Muscle layer of colon (tissue), 2 donors: ENCODE data around the gene PDZD7.
A peak's percentile ranks its signal among the peaks of the same experiment; 100 is the strongest.

Experiments
- H3K27ac ChIP-seq: one replicate; pipeline ENCODE4 v1.7.0; 2013; ENCODE audit warnings: low read depth, mild to moderate bottlenecking, low read length, moderate library complexity
- H3K27me3 ChIP-seq, 2 donors: one replicate each; pipeline ENCODE4 v1.7.0; 2013; ENCODE audit warnings: low read length in 2 of 2, mild to moderate bottlenecking in 2 of 2; ENCODE audit not compliant: insufficient read depth in 2 of 2, control insufficient read depth in 1 of 2
- H3K36me3 ChIP-seq: one replicate; pipeline ENCODE4 v1.7.0; 2013; ENCODE audit warnings: mild to moderate bottlenecking, low read length; ENCODE audit not compliant: insufficient read depth
- H3K4me1 ChIP-seq: one replicate; pipeline ENCODE4 v1.7.0; 2013; ENCODE audit warnings: mild to moderate bottlenecking, low read length; ENCODE audit not compliant: insufficient read depth
- H3K4me3 ChIP-seq, 2 donors: one replicate each; pipeline ENCODE4 v1.7.0; 2013; ENCODE audit warnings: low read length in 2 of 2, low read depth in 1 of 2, mild to moderate bottlenecking in 1 of 2, moderate library complexity in 1 of 2
- H3K9ac ChIP-seq: one replicate; pipeline ENCODE4 v1.7.0; 2013; ENCODE audit warnings: low read length
- H3K9me3 ChIP-seq: one replicate; pipeline ENCODE4 v1.7.0; 2013; ENCODE audit warnings: mild to moderate bottlenecking, low read length
- donor health status: abdominal sarcoma.
- donor health status: Adenocarcinoma of cecum.

PDZD7 gene

GRCh38 chr10:101031128-101031795 lies at the start of gene PDZD7, which contains the start of gene SFXN3:
Gene PDZD7, minus strand, starts transcription at chr10:101031129. Its CDS starts 910 bp downstream, at chr10:101030219.
Gene SFXN3, plus strand, starts transcription at chr10:101031234. Its CDS starts 3,461 bp downstream, at chr10:101034695.
- H3K27me3 ChIP-seq = no peaks in the 10 kb centered on the region
- H3K9me3 ChIP-seq = no peaks in the 10 kb centered on the region
- H3K4me1 ChIP-seq = peaks cover 17% of the 10 kb centered on the region
- H3K4me3 ChIP-seq = peak within 1 kb of the TSS; percentile 66 to 95
- peak within 1 kb of the TSS; percentile 79 for H3K9ac ChIP-seq
- peaks cover 16% of the 10 kb centered on the region for H3K36me3 ChIP-seq
- H3K27ac ChIP-seq = peak within 1 kb of the TSS; percentile 95

GRCh38 chr10:101079874-101080273 lies 48.9 kb upstream of the PDZD7 start:
- H3K4me3 ChIP-seq = no peak overlapping the region
- no peak overlapping the region for H3K9ac ChIP-seq
- H3K36me3 ChIP-seq = no peaks in the 10 kb centered on the region
- H3K9me3 ChIP-seq = no peaks in the 10 kb centered on the region
- peaks cover 0 to 15% of the 10 kb centered on the region in 2 donors for H3K27me3 ChIP-seq
- no peak overlapping the region for H3K27ac ChIP-seq
- H3K4me1 ChIP-seq = no peaks in the 10 kb centered on the region

GRCh38 chr10:101076630-101077029 lies 45.7 kb upstream of the PDZD7 start:
- H3K27me3 ChIP-seq = peaks cover 8 to 23% of the 10 kb centered on the region in 2 donors
- H3K9me3 ChIP-seq = no peaks in the 10 kb centered on the region
- H3K27ac ChIP-seq = no peak overlapping the region

GRCh38 chr10:101075775-101076174 lies 44.8 kb upstream of the PDZD7 start:
- H3K4me3 ChIP-seq = no peak overlapping the region
- peaks cover 8 to 23% of the 10 kb centered on the region in 2 donors for H3K27me3 ChIP-seq
- H3K4me1 ChIP-seq = no peaks in the 10 kb centered on the region

More at GRCh38 chr10:101076630-101077029, 45.7 kb upstream of the PDZD7 start:
- Histone ChIP-seq H3K4me3 (no peak overlapping the region), H3K9ac (no peak overlapping the region), H3K4me1 (no peaks in the 10 kb centered on the region), H3K36me3 (no peaks in the 10 kb centered on the region)

GRCh38 chr10:101073631-101074030 lies 42.7 kb upstream of the PDZD7 start:
- no peak overlapping the region for H3K9ac ChIP-seq
- H3K36me3 ChIP-seq = no peaks in the 10 kb centered on the region
- H3K4me3 ChIP-seq = no peak overlapping the region
- H3K4me1 ChIP-seq = no peaks in the 10 kb centered on the region
- H3K9me3 ChIP-seq = no peaks in the 10 kb centered on the region
- H3K27ac ChIP-seq = no peak overlapping the region
- H3K27me3 ChIP-seq = peaks cover 8 to 19% of the 10 kb centered on the region in 2 donors

More at GRCh38 chr10:101075775-101076174, 44.8 kb upstream of the PDZD7 start:
- no peak overlapping the region for H3K9ac ChIP-seq
- H3K36me3 ChIP-seq = no peaks in the 10 kb centered on the region
- H3K27ac ChIP-seq = no peak overlapping the region
- H3K9me3 ChIP-seq = no peaks in the 10 kb centered on the region

GRCh38 chr10:101072923-101073322 lies 42.0 kb upstream of the PDZD7 start:
- no peaks in the 10 kb centered on the region for H3K4me1 ChIP-seq
- peaks cover 8 to 19% of the 10 kb centered on the region in 2 donors for H3K27me3 ChIP-seq
- H3K4me3 ChIP-seq = no peak overlapping the region
- no peak overlapping the region for H3K27ac ChIP-seq
- H3K36me3 ChIP-seq = no peaks in the 10 kb centered on the region
- H3K9me3 ChIP-seq = no peaks in the 10 kb centered on the region
- H3K9ac ChIP-seq = no peak overlapping the region

GRCh38 chr10:101071885-101072433 lies 41.0 kb upstream of the PDZD7 start:
- H3K27ac ChIP-seq = no peak overlapping the region
- no peak overlapping the region for H3K4me3 ChIP-seq
- peaks cover 14 to 24% of the 10 kb centered on the region in 2 donors for H3K27me3 ChIP-seq
- no peaks in the 10 kb centered on the region for H3K9me3 ChIP-seq
- no peak overlapping the region for H3K9ac ChIP-seq
- peaks cover 7% of the 10 kb centered on the region for H3K4me1 ChIP-seq
- H3K36me3 ChIP-seq = no peaks in the 10 kb centered on the region

GRCh38 chr10:101071267-101071884 lies 40.4 kb upstream of the PDZD7 start:
- Histone ChIP-seq H3K27ac (no peak overlapping the region), H3K27me3 (peaks cover 18 to 29% of the 10 kb centered on the region in 2 donors)

GRCh38 chr10:101070098-101070497 lies 39.2 kb upstream of the PDZD7 start:
- Histone ChIP-seq H3K9ac (no peak overlapping the region), H3K36me3 (no peaks in the 10 kb centered on the region), H3K27ac (no peak overlapping the region), H3K27me3 (peaks cover 31 to 38% of the 10 kb centered on the region in 2 donors), H3K9me3 (no peaks in the 10 kb centered on the region), H3K4me1 (peaks cover 21% of the 10 kb centered on the region), H3K4me3 (no peak overlapping the region)

More at GRCh38 chr10:101071267-101071884, 40.4 kb upstream of the PDZD7 start:
- Histone ChIP-seq H3K9me3 (no peaks in the 10 kb centered on the region), H3K4me3 (no peak overlapping the region), H3K36me3 (no peaks in the 10 kb centered on the region), H3K9ac (no peak overlapping the region), H3K4me1 (peaks cover 11% of the 10 kb centered on the region)

- Histone ChIP-seq H3K4me1 (peaks cover 21% of the 10 kb centered on the region), H3K9me3 (no peaks in the 10 kb centered on the region), H3K27me3 (peaks cover 33 to 45% of the 10 kb centered on the region in 2 donors), H3K36me3 (no peaks in the 10 kb centered on the region), H3K4me3 (no peak overlapping the region), H3K9ac (no peak overlapping the region), H3K27ac (no peak overlapping the region)
Measured at GRCh38 chr10:101069441-101069840, 38.5 kb upstream of the PDZD7 start.

GRCh38 chr10:101067356-101068083 lies 36.6 kb upstream of the PDZD7 start:
- H3K4me1 ChIP-seq = peaks cover 34% of the 10 kb centered on the region
- H3K9me3 ChIP-seq = no peaks in the 10 kb centered on the region
- peaks cover 34 to 51% of the 10 kb centered on the region in 2 donors for H3K27me3 ChIP-seq
- no peak overlapping the region for H3K27ac ChIP-seq
- no peaks in the 10 kb centered on the region for H3K36me3 ChIP-seq
- H3K4me3 ChIP-seq = peak overlapping the region; percentile 73 to 78
- H3K9ac ChIP-seq = no peak overlapping the region
